GM18868 (cell line): ENCODE results near the gene CRB3.
"Not testable (repeated sequence)": the region's sequence is repeated elsewhere in the genome, so short reads cannot be mapped to it uniquely, and the experiment has no call there.

Experiments used
- ATAC-seq: cut with Tn5 transposase; IDR thresholded peaks from one replicate; pipeline ENCODE4 v1.9.1; 2021; ENCODE audit warnings: mild to moderate bottlenecking, moderate library complexity; ENCODE audit not compliant: unreplicated experiment

Gene CRB3, protein sequence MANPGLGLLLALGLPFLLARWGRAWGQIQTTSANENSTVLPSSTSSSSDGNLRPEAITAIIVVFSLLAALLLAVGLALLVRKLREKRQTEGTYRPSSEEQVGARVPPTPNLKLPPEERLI

DNA sequence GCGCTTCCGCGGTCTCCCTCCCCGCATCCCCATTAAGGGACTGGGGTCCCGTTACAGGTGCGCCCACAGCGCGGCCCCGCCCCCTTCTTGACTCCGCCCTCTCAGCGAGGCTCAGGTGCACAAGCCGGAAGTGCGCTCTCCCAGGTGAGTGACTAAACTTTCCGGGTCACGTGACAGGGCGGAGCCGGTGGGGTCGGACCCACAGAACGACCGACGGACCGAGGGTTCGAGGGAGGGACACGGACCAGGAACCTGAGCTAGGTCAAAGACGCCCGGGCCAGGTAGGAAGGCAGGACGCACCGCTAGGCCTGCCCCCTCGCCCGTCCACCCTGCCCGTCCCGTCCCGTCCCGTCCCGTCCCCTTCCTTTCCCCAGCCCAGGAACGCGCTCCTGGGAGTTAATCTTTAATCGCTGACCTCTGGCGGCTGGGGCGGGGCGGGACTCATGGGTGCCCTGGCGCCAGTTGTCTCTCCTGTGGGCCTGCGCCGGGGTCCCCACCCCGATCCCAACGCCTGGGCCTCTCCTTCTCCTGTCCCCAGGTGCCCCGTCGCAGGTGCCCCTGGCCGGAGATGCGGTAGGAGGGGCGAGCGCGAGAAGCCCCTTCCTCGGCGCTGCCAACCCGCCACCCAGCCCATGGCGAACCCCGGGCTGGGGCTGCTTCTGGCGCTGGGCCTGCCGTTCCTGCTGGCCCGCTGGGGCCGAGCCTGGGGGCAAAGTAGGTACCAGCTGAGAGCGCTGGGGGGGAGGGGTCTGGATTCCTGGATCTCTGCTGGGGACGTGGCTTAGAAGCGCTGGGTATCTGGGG lies at the start of gene CRB3:
Gene CRB3 (plus strand): TSS at position 202 of the 804 bp plus-strand sequence. CDS start 431 bp downstream, at position 633.
- ATAC-seq, result no peak

DNA sequence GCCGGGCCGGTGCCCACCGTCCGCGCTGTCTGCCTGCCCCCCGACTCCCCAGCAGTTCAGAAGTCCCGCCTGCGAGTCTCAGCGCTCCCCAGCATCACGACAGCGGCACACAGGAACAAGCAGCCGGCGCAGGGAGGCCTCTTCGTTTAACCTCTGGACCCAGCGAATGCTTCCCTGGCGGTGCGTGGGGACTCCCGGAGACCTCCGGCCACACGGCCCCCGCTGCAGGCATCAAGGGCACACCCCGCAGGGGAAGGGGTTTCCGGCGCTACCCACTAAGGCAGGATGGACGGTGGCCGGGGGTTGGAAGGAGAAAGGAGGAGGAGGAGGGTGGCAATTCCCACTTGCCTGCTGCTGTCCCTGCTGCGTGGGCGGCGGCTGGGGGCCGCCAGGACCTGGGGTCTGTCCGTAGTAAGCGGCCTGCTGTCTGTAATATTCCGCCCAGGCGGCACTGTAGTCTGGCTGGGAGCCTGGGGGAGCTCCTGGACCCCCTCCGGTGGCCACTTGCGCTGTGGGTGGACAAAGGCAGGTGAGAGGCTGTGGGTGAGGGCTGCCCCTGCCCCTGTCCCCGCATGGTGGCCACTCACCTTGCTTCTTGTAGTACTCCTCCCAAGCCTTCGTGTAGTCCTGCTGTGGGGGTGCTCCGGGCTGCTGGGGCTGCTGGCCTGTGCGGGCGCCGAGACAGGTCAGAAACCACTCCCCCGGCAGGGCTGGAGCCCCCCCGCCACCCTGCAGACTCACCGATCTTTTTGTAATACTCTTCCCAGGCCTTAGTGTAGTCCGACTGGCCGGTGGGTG lies 49.1 kb upstream of the CRB3 start:
- no peak for ATAC-seq

DNA sequence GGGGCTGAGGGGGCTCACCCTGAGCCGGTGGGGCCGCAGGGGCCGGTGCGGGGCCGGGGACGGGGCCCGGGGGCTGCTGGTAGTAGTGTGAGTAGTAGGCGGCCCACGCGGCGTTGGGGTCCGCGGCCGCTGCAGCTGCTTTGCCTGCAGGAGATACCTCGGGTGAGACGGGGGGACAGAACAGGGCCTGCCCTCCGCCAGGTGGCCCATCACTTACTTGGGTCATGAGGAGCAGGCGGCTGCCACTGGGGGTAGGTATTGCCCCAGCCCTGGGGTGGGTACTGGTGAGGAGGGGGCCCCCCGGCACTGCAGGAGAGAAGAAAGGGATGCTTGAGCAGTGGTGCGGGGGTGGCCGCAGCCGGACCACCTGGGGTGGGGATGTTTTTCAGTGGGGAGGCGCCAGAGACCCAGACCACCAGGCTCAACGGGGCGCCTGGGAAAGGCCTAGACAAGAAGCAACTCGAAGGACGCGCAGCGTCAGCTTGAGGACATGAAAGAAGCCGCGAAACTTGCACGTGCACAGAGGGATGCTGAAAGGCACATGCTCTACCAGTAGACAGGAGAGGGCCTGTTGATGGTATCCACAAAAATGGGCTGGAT lies 48.4 kb upstream of the CRB3 start:
- ATAC-seq, result no peak

DNA sequence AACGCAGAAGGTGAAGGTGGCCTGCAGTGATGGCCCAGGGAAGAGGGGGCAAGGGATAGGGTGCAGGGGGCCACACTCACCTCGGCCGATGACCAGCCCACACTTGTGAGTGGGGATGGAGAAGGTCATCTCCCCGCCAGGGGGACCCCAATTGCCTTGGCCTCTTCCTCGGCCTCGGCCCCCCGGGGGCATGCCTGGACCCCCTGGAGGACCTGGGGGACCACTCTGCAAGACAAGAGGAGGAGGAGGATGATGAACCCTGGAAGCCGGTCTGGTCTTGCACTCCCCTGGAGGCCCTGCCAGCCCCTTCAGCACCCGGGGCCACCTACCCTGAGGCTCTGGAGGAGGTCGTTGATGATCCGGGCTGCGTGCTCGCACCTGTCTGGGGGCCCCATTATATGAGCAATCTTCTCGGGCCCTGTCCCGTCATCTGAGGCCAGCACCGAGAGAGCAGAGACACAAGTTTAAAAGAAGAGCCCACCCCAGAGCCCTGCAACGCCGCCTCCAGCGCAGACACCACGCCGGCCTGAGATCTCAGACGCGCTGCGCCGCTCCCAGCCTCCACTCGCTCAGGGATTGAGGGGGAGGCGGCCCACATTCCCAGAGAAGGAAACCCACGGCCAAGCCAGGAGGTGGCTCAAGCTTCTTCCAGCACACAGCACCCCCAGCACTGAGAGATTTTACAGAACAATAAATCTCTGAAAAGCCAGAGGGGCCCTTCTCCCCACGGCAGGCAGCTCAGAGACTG lies 47.2 kb upstream of the CRB3 start:
- no peak for ATAC-seq

DNA sequence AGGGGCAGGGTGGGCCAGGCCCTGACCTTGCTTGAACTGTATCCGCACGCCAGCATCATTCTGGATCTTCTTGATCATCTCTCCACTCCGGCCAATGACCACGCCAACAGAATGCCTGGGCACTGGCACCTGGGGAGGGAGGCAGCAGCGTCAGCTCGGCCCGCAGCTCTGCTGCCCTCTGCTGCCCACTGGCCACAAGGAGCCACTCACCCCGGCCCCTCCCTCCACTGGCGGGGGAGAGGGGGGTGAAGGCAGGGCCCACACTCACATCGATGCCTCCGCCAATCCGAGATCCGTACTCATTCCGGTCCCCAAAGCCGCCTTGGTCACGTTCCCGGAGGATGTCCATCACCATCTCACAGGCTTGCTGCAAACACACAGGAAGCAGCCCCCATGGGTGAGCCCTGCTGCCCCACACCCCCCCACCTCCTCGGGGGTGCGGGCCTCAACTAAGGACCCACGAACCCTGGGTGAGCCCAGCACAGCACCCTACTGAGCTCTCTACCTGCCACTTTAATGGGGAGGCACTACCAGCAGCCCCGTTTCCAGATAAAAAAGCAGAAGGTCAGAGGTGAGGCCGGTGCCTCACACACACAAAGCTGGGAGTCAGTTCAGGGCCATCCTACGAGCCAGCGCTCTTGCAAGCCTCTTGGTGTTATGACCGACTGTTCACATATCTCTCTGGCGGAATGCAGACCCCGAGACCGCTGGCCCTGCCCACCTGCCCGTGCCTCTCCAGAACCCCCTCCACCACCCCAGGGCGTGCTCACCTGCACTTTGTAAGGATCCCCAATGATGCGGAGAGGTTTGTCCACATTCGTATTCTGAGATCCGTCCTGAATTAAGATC lies 46.1 kb upstream of the CRB3 start:
- ATAC-seq, result no peak

DNA sequence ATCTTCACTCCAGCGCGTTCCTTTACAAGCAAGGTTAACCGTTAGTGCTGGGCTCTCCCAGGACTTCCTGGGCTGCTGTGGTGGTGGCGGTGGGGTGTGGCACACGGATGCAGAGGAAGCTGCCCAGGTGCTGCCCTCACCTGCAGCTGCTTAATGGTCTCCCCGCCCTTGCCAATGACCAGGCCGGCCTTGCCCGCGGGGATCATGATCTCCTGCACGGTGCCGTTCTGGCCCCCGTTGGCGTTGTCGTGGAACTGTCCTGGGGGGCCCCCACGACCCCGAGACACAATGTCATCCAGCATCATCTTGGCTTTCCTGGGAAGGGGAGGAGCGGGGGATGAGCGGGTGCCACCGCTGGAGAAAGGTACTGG lies 45.5 kb upstream of the CRB3 start:
- ATAC-seq, result no peak

DNA sequence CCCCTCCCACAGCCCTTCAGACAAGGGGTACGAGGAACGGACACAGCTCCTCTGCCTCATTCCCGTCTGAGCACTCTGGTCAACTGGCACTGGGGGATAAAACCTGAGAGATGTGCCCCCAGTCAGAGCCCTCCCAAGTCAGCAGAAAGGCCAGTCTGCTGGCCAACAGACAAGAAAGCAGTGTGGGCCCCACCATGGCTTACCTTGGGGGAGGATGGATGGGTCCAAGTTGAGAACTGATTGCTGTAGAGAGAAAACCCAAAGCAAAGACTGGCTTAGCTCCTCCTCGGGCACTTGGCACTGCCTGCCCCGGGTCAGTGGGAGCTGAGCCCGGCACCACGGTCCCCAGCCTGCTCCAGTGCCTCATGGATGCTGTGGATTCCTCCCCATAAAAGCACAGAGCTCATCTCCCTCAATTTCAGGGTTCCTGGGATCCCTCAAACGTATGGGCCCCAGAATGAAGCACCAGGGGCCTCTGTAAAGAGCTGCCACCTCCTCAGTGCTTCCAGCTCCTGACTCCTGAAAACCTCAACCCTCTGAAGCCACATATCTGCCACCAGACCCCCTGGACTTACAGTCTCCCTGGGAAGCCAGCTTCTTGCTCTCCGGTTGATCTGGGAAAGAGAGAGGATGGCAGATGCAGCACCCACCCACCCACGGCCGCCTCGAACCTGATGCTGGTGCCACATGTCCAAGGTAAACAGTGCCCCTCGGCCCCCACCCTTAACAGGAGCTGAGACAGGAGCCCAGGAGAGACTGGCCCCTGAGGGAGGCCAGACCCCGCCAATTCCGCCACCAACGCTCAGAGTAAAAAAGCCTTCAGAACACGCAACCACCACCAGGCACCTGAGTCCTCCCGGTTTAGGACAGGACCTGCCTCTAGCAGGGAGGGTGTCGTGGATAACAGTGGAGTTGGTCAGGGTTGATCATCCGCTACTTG lies 42.7 kb upstream of the CRB3 start:
- no peak for ATAC-seq

DNA sequence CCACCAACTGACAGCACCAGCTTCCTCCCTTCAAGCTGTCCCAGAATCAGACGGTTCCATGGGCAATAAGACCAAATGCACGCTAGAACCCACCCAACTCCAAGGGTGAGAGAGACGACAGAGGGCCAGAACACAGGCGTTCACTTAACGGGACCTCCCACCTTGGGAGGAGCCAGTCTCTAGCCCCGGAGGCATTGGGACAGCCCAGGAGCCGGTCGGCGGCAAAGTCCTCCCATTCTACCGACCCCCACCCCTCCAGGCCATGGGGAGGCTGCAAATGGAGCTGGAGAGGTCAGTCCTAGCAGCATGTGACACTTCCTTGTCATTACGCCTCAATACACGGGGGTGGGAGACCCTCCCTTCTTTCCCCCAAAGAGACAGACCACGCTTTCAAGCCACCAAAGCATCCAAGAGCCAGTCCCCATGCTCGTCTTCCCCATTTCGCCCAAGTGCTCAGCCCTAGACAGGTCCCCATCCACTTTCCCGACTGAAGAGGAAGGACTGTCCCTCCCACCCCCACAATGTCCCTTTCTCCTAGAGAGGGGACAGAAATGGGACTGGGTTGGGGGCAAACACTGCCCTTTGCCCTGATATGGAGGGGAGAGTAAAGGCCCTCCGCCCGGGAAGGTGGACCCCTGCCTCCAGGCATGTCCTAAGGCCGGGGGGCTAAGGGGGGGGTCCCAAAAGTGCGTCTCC lies 40.4 kb upstream of the CRB3 start:
- ATAC-seq, result no peak

DNA sequence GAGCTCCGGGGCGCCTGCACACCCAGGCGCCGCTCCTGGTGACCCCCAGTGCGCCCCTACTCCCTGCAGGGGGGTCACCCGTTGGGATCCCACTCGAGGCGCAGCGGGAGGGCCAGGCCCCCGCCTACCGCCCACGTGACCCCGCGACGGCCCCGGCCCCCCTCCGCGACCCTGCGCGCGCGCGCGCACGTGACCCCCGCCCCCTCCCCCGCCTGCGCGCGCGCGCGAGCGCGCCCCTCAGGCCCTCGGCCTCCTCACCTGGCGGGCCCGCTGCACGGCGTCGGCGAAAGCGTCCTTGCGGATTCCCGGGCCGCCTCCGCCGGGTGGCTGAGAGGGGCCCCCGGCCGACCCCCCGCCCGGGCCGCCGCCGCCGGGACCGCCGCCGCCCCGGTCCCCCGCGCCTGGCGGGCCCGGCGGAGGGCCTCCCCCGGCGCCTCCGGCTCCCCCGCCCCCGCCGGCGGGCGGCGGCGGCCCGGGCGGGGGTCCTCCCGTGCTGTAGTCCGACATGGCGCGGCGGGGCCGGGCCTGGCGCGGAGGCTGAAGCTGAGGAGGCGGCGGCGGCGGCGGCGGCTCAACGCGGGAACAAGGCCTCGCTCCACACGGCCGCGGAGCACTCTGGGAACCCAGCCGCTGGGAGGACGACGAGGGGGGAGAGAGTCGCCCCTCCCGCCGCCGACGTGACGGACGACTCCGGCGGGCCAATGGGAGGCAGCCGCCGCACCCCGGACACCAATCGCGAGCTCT lies 39.7 kb upstream of the CRB3 start, which contains the start of gene KHSRP:
Gene KHSRP (minus strand): TSS at position 617 of the 744 bp plus-strand sequence. CDS start 110 bp downstream, at position 507.
- no peak for ATAC-seq

DNA sequence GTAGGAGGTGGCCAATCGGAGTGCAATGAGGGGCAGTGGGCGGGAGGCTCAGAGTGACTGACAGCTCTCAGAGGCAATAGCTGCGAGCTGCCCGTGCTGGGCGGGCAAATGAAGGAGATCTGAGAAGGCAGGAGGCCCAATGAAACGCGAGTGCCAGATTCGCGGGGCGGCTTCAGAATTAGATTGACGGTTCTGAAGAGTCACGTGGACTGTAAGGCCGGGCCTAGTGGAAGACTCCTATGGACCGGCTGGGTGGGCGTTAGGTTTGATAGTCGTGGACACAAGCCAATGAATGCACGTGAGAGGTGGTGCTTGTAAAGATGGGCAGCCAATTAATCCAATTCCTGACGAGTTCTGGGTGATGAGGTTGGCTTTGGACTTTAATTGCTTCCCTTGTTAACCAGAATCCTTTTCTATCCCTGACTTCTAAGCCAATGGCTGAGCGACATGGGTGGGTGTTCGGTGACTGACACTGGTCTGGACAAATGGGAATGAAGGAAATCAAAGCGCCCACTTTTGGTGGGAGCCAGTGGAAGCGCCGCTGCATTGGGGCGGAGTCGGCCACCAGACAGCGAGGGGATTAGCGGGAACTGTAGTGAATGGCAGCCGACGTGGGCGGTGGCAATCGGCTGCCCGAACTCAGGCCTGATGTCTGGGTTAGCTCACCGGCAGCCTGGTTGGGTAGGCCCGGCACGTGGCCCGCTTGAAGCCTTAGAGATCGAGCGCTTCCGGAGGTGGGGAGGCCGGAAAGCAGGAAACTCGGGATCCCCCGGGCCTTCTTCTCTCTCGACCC lies 38.9 kb upstream of the CRB3 start:
- peak; percentile 88 for ATAC-seq

DNA sequence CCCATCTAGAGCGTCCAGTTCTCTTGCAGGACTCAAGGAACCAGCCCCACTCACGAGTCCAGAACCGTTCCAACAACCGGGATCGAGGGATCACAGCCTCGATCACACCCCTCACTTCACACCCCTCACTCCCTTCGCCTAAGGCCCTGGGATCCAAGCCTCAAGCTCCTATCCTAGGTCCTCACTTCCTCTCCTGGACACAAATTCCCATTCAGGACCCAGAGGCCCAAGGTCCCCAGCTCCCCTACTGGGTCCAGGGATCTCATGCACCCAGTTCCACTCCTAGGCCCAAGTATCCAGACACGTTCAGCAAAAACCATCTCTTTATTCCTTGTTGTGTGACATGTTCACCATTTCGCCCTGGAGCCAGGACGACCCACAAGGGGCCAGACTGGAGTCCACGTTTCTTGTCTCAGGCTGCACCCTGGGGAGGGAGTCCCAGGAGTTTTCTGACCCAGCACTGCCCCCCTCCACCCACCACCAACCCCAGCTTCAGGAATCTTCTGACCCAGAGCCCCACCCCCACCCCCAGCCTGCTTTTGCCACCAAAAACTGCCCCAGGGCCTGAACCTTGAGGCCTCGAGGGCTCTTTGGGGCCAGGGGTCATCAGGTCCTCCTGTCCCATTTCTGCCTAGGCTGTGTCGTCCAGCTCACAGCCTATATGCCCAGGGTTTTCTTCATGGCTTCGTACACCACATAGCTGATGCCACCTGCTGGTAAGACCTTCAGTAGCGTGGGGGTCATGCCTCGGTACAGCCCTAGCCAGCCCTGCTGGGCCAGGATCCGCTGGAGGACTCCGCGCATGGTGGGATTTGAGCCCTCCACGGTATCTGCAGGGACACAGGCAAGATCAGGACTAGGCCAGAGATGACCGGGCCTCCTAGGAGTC lies 38.1 kb upstream of the CRB3 start:
- ATAC-seq, result no peak

DNA sequence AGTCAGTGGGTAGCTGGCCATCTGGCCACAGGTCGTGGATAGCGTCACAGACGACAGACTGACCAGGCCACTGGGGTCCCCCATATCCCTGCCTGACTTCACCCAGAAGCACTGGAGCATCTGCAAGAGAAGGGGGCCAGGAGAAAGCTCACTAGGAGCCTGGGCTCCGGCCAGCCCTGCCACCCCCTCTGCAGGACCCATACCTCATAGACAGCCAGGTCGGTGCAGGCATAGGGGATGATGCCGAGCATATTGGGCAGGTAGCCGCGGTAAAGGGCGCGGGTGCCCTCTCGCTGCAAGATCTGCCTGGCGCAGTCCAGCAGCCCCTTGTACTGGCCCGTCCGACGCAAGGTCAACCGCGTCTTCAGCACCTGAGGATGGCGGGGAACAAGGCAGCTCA lies 36.9 kb upstream of the CRB3 start:
- no peak for ATAC-seq

DNA sequence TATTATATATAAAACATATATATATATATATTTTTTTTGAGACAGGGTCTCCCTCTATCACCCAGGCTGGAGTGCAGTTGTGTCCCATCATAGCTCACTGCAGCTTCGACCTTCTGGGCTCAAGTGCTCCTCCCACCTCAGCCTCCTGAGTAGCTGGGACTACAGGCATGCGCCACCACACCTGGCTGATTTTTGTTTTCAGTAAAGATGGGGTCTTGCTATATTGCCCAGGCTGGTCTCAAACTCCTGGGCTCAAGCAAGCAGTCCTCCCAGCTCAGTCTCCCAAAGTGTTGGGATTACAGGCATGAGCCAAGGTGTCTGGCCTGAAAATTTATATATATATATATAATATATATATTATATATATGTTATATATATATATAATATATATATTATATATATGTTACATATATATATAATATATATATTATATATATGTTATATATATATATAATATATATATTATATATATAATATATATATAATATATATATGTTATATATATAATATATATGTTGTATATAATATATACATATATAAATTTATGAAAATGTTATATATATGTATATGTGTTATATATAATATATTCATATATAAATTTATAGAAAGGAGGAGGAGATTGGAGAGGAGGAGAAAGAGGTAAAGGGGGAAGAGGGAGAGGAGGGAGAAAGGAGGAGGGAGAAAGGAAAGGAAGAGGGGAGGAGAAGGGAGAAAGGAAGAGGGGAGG lies 35.2 kb upstream of the CRB3 start:
- ATAC-seq, result not testable (repeated sequence)

DNA sequence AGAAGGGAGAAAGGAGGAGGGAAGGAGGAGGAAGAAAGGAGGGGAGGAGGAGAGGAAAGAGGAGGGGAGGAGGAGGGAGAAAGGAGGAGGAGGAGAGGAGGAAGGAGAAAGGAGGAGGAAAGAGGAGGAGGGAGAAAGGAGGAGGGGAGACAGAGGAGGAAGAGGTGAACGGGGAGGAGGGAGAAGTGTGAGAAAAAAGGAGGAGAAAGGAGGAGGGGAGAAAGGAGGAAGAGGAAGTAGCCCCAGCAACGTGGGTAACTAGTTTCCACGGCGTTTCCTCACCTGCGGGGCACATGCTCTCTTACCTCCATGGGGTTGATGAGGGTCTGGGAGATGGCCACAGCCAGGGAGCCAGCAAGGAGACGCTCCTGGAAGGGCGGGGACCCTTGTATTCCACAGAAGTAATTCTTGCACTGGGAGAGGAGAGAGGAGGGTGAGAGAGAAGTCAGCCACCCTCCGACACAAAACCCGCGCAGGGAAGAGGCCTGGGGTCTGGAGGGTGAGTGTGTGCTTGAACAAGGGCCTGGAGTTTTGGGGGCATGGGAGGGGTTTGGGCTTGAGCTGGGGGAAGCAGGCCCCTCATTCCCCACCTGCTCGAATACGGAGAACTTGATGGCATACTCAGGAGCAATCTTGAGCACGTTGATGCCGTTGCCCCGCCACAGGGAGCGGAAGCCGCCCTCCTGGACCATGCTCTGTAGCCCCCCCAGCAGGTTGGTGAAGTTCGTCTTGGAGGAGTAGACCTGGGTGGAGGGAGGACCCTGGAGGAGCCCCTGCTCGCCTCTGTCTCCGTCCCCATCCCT lies 34.5 kb upstream of the CRB3 start:
- ATAC-seq, result no peak
